NCI-H774 (cell line): Measurements from ENCODE around the gene OLFML3.
"Not testable (repeated sequence)": the region's sequence is repeated elsewhere in the genome, so short reads cannot be mapped to it uniquely, and the experiment has no call there.

Experiments
- DNase-seq: peaks from one replicate; lab custom pipeline; 2025; lab: John Stamatoyannopoulos, UW

OLFML3 gene

DNA sequence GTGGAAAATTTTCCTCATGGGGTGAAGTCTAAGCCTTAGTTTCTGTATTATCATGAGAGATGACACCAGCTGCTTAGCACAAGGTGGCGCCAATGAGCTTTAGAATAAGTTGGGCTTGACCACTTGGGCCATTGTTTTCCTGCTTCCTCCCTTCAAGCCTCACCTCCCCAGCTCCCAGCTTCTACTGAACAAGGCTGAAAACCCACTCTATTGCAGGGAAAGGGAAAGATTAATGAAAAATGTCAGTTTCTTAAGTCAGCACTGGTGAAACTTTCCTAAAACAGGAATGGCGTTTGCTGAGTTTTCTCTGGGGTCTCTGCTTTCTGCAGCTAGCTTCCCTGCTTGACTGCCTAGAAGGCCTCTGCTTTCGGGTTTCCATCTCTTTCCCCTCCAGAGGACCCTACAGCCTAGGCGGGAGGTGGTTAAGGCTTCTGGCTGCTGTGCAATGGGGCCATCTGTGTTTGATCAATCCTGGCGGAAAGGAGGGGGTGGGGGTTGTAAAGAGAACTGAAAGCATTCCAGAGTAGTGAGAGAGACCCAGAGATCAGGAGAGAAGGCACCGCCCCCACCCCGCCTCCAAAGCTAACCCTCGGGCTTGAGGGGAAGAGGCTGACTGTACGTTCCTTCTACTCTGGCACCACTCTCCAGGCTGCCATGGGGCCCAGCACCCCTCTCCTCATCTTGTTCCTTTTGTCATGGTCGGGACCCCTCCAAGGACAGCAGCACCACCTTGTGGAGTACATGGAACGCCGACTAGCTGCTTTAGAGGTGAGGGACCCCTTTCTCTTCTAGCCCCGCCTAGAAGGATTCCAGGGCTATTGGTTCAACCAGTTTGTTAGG is at the start of gene OLFML3:
TSS of gene OLFML3 (plus strand) at position 612 of the 840 bp plus-strand sequence. CDS start at position 655, 43 bp downstream.
- DNase-seq, result peak; percentile 75

GRCh38 chr1:113929750-113930498 is 49.4 kb upstream of the OLFML3 start:
- DNase-seq, result no peak

DNA sequence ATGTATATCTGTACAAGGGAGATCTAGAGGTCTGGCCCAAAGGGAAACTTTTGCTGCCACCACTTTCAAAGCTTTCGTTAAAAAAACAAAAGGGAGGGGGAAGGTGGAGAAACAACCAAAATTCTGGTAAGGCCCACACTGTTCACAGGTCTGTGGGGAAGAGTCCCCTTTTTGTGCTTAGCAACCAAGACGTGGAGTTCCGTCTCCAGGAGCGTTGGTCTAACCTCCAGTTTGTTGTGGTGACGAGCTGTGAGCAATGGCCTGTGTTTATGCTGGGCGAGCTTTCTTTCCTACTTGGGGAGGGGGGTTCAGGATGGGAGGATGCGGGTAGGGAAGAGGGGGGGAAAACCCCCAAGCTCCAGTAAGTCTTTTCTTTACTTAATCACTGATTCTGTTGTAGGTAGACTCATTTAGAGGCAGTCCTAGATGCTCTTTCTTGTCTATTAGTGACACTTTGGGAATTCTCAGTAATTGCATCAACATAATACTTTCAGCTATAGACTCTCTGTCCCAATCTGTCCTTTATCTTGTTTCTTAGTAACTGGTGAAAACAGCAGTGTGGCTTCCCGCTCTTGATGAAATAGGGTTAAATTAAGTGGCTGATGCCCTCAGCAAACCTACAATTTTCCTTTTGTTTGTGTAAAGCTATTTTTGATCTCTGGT is 48.6 kb upstream of the OLFML3 start:
- no peak for DNase-seq

DNA sequence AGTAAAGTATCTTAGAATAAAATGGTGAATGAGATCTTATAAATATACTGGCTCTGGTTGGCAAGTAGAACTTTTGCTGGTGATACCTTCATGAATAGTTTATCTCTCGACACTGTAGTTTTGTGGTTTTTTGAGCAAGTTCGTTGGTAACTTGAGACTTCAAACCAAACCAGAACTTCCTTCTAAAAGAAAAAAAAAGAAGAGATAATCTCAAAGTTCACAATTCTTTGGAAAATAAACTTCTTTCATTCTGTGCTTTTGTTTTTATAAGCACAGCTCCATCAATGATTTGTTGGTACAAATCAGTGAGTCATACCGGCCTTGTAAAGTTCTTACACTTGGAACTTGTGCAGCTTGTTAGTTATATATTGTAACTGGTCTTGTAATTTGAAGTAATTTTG is 47.8 kb upstream of the OLFML3 start:
- DNase-seq, result no peak

- DNase-seq, result no peak
Observed at GRCh38 chr1:113934006-113934405, 45.3 kb upstream of the OLFML3 start.

DNA sequence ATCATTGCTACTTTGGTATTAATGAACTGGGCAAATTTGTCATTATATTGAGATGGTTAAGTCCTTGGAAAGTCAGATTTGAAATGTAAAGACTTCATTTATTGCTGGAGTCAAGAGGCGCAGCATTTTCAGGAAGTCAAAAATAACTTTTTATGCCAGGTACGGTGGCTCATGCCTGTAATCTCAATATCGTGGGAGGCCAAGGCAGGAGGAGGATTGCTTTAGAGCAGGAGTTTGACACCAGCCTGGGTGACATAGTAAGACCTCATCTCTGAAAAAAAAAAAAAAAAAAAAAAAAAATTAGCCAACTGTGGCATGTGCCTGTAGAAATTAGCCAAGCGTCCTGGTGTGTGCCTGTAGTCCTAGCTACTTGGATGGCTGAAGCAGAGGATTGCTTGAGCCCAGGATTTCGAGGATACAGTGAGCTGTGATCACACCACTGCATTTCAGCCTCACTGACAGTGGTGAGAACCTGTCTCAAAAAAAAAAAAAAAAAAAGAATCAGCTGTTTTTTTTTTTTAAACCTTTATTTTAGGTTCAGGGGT is 44.7 kb upstream of the OLFML3 start:
- no peak for DNase-seq

- no peak for DNase-seq
Observed at GRCh38 chr1:113935176-113935575, 44.1 kb upstream of the OLFML3 start.

DNA sequence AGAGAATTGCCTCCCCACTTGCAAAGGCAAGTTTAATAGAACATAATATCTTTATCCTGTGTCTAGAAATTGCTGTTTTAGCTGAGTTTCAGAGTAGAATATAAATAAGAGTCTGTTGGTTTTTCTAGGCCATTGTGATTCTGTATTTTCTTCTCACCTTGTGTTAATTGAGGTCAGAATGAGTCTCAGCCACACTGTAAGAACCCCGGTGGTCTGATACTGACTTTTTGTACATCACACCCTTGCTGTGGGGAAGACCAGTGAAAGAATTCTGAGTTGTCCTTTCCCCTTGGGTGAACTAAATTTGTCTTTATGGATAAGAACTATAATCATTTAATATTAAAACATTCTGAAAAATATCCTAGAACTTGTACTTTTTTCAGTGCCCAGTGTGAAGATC is 43.3 kb upstream of the OLFML3 start:
- DNase-seq, result no peak

DNA sequence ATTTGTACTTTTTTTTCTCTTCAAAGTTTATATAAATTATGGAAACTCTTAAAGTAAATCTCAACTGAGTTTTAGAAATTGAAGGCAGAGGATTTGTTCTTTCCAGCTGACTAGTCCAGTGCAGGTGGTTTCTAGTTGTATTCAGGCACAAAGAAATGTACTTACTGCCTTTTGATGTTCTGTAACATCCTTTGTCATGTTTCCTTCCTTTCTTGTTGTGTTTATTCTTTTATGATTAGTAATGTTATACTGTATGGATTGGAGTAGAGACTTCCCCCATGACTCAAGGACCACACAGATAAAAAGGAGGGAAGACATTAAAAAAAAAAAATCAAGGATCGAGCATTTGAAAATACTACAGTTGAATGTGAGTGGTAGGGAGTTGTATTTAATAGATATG is 42.1 kb upstream of the OLFML3 start:
- DNase-seq, result no peak

- no peak for DNase-seq
Observed at GRCh38 chr1:113938192-113938591, 41.1 kb upstream of the OLFML3 start.

- DNase-seq, result no peak
Observed at GRCh38 chr1:113940365-113941244, 38.7 kb upstream of the OLFML3 start.

DNA sequence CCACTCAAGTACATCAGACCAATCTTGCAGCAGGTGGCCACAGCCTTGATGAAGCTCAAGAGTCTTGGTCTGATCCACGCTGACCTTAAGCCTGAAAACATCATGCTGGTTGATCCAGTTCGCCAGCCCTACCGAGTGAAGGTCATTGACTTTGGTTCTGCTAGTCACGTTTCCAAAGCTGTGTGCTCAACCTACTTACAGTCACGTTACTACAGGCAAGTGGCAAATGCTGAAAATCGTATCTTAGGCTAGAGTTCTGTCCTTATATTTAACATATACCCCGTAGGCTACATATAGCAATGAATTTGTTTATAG is 38.1 kb upstream of the OLFML3 start:
- no peak for DNase-seq

GRCh38 chr1:113942527-113942926 is 36.7 kb upstream of the OLFML3 start:
- DNase-seq, result no peak

GRCh38 chr1:113943028-113943811 is 36.1 kb upstream of the OLFML3 start:
- no peak for DNase-seq

DNA sequence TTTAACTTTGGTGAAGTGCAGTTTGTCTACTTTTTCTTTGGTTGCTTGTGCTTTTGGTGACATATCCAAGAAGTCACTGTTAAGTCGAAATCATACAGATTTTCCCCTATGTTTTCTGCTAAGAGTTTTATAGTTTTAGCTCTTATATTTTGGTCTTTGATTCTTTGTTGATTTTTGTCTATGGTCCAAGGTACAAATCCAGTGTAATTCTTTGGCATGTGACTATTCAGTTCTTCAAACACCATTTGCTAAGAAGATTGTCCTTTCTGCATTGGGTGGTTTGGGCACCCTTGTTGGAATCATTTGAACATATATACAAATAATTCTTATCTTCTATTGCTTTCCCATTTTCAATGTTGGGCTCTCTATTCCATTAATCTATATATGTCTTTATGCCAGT is 33.9 kb upstream of the OLFML3 start:
- DNase-seq, result no peak

DNA sequence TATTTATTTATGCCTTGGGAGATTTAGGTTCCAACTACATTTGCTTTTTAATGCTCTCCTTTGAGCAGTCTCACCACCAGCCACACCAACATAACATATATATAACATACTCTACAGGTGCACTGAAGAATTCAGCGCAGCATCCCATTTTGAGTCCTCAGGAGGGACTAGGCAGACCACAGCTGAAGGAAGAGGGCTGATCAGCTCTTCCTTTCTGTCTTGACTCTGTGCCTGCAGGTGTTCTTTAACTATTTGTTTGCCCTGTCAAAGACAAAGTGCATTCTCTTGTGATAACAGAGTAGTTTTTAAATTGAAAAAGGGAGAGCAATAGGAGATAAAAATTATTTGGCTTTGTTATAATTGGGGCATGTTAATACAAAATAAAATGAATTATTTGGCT is 33.2 kb upstream of the OLFML3 start:
- no peak for DNase-seq

DNA sequence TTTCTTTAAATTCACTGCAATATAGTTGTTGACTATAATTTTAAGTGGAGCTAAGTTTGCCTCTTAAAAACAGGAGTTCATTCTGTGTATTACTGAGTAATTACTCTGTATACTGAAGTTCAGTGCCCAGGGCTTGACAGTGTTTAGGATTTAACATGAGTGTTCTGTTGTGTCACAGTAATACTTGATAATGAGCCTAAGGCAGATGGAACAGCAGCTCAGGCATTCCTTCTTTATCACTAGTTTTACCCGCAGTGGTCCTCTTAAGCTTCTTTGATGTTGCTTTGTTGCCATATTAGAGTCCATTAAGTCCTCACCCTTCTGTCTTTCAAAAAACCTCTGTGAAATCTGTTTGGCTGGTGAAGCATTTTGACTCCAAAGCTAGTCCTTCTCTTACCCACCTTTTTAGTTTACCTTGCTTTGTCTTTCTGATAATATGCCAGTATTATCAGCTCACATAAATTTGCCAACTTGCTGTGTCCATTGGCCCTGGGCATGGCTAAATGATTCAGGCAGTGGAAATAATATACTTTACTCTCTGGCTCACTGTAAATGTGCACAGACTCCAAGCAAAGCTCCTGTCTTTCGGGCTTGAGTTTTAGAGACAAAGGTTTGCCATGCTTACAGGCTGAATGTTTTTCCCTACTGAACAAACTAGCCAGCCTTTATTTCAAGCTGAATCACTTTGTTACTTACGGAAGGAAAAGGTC is 32.4 kb upstream of the OLFML3 start:
- DNase-seq, result no peak

DNA sequence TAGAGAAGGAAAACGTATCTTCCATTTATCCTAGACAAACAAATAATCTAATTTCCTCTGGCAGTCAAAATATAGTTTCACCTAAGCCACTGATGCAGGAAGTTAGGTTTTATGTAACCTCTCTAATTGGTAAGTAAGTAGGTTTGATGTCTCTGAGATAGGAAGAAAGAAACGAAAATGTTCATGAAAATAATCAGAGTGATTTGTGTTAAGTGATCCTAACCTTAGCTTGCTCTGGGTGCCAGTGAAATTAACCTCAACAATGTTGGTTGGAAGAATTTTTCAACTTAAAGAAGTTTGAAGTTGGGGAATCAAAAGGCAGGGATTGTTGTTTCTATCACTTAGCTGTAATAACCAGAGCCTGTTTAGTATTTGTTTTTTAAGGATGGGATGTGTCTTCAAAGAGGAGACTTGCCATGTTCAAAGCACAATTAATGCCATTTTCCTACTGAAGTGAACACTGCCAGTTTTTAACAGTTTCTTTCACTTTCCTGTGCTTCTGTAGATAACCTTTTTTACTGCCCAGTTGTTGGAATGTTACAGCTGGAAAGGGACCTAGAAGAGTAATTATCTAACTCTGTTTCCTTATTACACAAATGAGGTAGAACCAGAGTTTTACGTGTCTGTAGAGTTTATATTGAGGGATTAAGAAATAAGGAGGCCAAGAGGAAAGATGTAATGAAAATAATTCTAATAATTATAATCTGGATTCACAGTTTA is 31.7 kb upstream of the OLFML3 start:
- no peak for DNase-seq

- not testable (repeated sequence) for DNase-seq
Observed at GRCh38 chr1:113948151-113948550, 31.1 kb upstream of the OLFML3 start.

GRCh38 chr1:113949007-113949406 is 30.3 kb upstream of the OLFML3 start:
- DNase-seq, result no peak
